Stomach (tissue), 4 donors: ENCODE data around the gene ATF3.

Experiments
- POLR2AphosphoS5 ChIP-seq, 3 donors: sonication (generic); formaldehyde crosslinking; IDR thresholded peaks; one replicate each; pipeline ENCODE4 v1.6.1; 2016; ENCODE audit warnings: antibody characterized with exemption in 3 of 3
- TF ChIP-seq, protein P1 (sequence below), 7 experiments: fragments of 450-650 bp in 4 of 7; fragments of 200-600 bp in 3 of 7; sonication (generic) in 3 of 7; IDR thresholded peaks; one replicate each; pipeline ENCODE4 v1.5.1; 2016 to 2019; ENCODE audit warnings: antibody characterized with exemption in 7 of 7, control low read depth in 2 of 7, mild to moderate bottlenecking in 1 of 7

DNA sequence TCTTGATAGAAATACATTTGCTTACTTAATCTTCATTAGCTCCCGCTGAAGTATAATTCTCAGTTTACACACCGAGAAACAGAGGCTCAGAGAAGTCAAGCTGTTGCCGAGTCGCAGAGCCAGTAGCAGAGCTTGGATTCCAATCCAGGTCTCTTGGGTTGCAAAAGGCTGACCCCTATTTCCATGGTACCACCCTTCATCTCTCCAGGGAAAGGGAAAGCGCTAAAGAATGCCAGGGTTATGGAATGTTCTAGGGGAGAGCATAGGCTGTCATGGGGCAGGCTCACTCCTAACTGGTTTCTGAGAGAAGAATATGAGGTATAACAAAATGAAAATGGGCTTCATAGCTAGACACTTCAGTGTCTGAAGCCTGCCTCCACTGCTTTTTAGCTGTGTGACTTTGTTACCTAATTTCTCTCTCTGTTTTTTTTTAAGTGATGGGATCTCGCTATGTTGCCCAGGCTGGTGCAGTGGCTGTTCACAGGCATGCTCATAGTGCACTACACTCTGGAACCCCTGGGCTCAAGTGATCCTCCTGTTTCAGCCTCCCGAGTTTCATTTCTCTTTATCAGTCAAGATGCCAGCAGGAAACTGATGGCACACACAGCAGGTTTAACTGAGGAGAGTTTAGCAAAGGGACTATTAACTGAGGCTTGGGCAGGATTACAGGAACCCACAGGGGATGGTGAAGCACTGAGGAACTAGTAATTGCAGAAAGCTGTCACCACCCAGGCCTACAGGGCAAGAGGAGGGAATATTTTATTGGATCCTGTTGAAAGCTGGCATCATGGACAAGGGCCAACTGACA is 25.5 kb upstream of the ATF3 start:
- TF ChIP-seq, protein P1, sequence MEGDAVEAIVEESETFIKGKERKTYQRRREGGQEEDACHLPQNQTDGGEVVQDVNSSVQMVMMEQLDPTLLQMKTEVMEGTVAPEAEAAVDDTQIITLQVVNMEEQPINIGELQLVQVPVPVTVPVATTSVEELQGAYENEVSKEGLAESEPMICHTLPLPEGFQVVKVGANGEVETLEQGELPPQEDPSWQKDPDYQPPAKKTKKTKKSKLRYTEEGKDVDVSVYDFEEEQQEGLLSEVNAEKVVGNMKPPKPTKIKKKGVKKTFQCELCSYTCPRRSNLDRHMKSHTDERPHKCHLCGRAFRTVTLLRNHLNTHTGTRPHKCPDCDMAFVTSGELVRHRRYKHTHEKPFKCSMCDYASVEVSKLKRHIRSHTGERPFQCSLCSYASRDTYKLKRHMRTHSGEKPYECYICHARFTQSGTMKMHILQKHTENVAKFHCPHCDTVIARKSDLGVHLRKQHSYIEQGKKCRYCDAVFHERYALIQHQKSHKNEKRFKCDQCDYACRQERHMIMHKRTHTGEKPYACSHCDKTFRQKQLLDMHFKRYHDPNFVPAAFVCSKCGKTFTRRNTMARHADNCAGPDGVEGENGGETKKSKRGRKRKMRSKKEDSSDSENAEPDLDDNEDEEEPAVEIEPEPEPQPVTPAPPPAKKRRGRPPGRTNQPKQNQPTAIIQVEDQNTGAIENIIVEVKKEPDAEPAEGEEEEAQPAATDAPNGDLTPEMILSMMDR (IDR thresholded peaks at IDR 0.05) = no peak
- TF ChIP-seq POLR2AphosphoS5 (IDR thresholded peaks at IDR 0.05) = no peak
